HG03432 (cell line): ENCODE results near the gene AQP12B.
"Not testable (repeated sequence)": the region's sequence is repeated elsewhere in the genome, so short reads cannot be mapped to it uniquely, and the experiment has no call there.

Source experiments
- ATAC-seq: cut with Tn5 transposase; IDR thresholded peaks from one replicate; pipeline ENCODE4 v1.9.1; 2021; ENCODE audit warnings: mild to moderate bottlenecking, moderate library complexity; ENCODE audit not compliant: unreplicated experiment

Gene AQP12B, protein sequence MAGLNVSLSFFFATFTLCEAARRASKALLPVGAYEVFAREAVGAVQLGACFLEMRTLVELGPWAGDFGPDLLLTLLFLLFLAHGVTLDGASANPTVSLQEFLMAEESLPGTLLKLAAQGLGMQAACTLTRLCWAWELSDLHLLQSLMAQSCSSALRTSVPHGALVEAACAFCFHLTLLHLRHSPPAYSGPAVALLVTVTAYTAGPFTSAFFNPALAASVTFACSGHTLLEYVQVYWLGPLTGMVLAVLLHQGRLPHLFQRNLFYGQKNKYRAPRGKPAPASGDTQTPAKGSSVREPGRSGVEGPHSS

GRCh38 chr2:240682431-240683224, at the start of gene AQP12B:
AQP12B (minus strand) TSS chr2:240682885; CDS start chr2:240682837, 48 bp downstream.
- not testable (repeated sequence) for ATAC-seq

GRCh38 chr2:240732184-240732583, 49.5 kb upstream of the AQP12B start:
- ATAC-seq = no peak

DNA sequence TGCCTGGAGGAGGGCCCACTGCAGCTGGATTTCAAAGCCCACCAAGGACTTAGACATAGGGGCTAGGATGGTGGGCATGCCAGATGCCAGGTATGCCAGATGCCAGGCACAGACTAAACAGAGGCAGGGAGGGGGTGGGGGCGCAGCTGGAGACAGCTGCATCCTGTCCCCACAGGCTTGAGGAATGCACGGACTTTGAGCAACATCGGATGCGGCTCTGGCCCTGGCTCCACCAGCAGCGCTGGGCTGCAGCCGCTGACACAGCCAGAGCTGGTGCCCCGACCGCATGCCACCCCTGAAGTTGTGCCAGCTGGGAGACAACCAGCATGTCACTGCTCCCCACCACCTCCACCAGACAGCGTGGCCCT, 48.5 kb upstream of the AQP12B start:
- ATAC-seq = no peak

- no peak for ATAC-seq
Measured at GRCh38 chr2:240730501-240731177, 48.0 kb upstream of the AQP12B start.

DNA sequence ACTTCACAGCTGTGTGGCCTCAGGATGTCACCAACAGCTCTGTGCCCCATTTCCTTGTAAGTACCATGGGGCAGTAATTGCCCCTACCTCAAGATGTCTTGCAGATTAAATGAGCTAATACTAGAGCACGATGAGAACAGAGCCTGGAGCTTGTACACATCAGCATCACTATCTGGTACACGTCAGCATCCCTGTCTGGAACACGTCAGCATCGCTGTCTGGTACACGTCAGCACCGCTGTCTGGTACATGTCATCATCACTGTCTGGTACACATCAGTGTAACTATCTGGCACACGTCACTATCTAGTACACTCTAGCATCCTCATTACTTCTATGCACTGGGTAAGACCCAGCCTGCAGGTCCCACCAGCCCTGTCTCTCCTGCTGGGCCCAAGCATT, 46.1 kb upstream of the AQP12B start:
- ATAC-seq = no peak

GRCh38 chr2:240728361-240728760, 45.7 kb upstream of the AQP12B start:
- no peak for ATAC-seq

GRCh38 chr2:240727913-240728312, 45.2 kb upstream of the AQP12B start:
- no peak for ATAC-seq

DNA sequence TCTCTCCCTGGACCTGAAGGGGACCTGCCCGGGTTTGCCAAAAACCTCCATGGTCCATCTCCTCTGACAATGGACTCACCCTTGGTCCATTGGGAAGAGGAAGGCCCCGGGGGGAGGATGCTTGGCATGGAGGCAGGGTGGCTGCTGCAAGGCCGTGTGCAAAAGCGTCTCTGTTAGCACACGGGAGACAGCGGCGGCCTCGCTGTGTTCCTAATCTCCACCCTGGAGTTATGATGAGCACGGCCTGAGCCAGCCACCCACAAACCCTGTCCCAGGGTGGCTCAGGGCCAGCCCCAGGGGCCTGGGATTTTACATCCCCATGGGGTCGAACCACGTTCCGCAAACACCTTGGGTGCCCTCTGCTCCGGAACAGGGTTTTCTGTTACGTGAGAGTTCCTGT, 44.8 kb upstream of the AQP12B start:
- ATAC-seq = no peak

- no peak for ATAC-seq
Measured at GRCh38 chr2:240726876-240727275, 44.2 kb upstream of the AQP12B start.

GRCh38 chr2:240725671-240726070, 43.0 kb upstream of the AQP12B start:
- ATAC-seq = no peak

DNA sequence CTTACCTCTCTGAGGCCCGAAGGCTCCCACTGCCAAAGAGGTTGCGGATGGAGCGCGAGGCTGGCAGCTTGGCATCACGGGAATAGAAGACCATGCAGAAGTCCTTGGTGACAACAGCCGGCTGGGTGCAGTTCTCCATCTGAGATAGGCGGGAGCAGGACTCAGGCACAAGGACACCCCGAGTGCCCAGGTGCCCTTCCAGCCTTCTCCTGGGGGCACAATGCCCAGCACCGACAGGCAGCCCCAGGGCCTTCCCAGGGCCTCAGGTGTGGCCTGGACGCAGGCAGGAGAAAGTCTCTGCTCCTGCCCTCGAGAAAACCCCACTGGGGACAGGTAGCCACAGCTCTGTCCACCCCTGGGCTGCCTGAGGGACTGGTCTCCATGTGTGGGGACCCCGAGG, 42.6 kb upstream of the AQP12B start:
- no peak for ATAC-seq

GRCh38 chr2:240724431-240724830, 41.7 kb upstream of the AQP12B start:
- ATAC-seq = no peak

- no peak for ATAC-seq
Measured at GRCh38 chr2:240723851-240724250, 41.2 kb upstream of the AQP12B start.

- no peak for ATAC-seq
Measured at GRCh38 chr2:240722796-240723735, 40.4 kb upstream of the AQP12B start.

- no peak for ATAC-seq
Measured at GRCh38 chr2:240722376-240722775, 39.7 kb upstream of the AQP12B start.

GRCh38 chr2:240721596-240722180, 39.0 kb upstream of the AQP12B start:
- ATAC-seq = no peak

DNA sequence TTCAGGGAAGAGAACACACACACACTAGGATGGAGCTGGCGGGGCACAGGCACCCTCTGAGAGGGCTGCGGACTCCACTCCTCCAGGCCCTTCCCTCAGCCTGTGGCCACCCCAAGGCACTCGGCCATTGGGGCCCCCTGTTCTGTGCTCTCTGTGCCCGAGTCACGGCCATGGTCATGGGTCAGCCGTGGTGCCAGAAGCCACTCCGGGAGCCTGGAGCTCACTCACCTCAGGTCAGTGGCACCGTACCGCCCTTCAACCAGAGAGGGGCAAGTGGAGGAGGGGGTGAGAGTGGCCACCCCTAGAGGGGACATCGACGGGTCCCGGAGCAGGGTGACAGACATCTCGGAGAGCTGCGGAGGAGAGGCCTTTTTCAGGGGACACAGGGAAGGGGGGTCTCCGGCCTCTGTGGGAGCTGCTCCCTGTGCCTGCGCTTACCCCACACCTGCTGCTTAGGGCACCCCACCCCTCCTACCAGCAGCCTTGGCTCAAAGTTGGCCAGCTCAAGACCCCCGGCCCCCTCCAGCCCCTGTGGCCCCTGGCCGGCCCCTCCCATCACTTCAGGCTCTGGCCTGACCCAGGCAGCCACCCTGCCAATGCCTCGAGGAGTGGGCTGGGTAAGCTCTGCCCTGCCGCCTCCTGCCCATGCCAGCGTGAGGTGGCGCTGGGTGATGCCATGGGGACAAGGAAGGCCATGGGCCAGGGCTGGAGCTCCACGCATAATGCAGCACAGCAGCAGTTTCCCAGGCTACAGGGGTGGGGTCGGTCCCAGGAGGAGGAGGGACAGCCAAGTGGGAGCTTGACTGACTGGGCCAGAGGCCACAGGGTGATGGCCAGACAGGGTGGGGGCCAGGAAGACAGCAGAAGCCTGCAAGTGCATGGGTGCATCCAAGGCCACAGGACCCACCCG, 38.3 kb upstream of the AQP12B start:
- ATAC-seq = no peak

GRCh38 chr2:240719676-240720545, 37.2 kb upstream of the AQP12B start:
- no peak for ATAC-seq
